ENCODE measurements around the gene SLC37A4.
"Not testable (repeated sequence)": the region's sequence is repeated elsewhere in the genome, so short reads cannot be mapped to it uniquely, and the experiment has no call there.

SLC37A4 gene

DNA sequence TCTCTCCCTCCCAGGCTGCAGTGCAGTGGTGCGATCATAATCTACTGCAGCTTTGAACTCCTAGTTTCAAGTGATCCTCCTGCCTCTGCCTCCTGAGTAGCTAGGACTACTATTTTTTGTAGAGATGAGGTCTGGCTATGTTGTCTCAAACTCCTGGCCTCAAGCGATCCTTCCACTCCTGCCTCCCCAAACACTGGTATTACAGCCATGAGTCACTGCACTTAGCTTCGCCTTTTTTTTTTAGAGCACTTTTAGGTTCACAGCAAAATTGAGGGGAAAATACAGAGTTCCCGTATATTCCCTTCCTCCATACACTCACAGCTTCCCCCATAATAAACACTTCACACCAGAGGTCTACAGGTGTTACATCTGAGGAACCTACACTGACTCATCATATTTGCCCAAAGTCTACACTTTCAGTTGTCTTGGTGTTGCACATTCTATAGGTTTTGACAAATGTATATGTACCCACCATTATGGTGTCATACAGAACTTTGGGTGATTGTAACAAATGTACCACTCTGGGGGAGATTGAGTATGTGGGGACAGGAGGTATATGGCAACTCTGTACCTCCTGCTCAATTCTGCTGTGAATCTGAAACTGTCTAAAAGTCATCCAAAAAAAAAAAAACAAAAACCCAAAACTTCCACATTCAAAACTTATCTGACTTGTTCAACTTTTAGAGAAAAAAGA, 11.3 kb upstream of the SLC37A4 start:
- DNase-seq (ENCODE audit: low read depth in 2 of 2): no peak

DNA sequence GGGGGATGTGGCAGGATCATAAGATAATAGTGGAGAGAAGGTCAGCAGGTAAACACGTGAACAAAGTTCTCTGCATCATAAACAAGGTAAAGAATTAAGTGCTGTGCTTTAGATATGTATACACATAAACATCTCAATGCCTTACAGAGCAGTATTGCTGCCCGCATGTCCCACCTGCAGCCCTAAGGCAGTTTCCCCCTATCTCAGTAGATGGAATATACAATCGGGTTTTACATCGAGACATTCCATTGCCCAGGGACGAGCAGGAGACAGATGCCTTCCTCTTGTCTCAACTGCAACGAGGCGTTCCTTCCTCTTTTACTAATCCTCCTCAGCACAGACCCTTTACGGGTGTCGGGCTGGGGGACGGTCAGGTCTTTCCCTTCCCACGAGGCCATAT, 8.8 kb upstream of the SLC37A4 start:
- not testable (repeated sequence) for DNase-seq (ENCODE audit: low read depth in 2 of 2)

GRCh38 chr11:119038884-119039283, 8.2 kb upstream of the SLC37A4 start:
- no peak for DNase-seq (ENCODE audit: low read depth in 2 of 2)

- DNase-seq (ENCODE audit: low read depth in 2 of 2): no peak
Measured at GRCh38 chr11:119034813-119035212, 4.1 kb upstream of the SLC37A4 start.

DNA sequence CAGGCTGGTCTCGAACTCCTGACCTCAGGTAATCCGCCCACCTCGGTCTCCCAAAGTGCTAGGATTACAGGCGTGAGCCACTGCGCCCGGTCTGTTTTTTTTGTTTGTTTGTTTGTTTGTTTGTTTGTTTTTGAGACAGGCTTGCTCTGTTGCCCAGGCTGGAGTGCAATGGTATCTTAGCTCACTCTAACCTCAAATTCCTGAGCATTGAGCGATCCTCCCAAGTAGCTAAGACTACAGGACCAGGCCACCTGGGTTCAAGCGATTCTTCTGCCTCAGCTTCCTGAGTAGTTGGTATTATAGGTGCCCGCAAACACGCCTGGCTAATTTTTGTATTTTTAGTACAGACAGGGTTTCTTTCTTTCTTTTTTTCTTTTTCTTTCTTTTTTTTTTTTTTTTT, 2.7 kb upstream of the SLC37A4 start:
- not testable (repeated sequence) for DNase-seq (ENCODE audit: low read depth in 2 of 2)

DNA sequence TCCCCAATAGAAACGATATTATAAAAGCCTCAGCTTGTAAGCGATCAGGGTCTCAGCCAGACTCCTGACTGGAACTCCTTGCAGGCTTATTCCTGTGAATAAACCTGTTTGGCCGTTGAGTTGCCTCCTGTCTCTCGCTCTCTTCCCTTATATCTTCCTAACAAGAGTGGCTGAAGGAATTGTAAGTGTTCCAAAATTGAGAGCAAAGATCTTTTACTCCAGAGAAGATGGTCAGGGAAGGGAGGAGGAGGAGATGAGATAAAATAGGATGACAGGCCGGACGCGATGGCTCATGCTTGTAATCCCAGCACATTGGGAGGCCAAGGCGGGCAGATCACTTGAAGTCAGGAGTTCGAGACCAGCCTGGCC, 1.2 kb upstream of the SLC37A4 start:
- DNase-seq (ENCODE audit: low read depth in 2 of 2): no peak

DNA sequence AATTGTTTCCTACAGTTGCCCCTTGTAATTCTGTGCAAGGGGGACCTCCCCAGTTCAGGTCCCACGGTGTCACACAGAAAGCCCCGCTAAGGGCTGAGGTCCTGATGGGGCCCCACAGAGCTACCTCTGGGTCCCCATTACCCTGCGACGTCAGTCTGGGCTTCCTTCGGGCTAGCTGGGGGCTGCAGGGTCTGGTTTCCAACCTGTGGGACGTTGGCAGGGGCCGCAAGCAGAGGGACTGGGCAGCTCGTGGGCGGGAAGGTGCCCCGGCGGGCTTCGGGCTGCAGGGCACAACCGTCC, 698 bp downstream of the SLC37A4 start:
- no peak for DNase-seq (ENCODE audit: low read depth in 2 of 2)

GRCh38 chr11:119029340-119030028, 1.2 kb downstream of the SLC37A4 start:
- DNase-seq (ENCODE audit: low read depth in 2 of 2): peak; percentile 12 to 39

- DNase-seq (ENCODE audit: low read depth in 2 of 2): no peak
Measured at GRCh38 chr11:119029069-119029339, 1.7 kb downstream of the SLC37A4 start.

GRCh38 chr11:119028346-119029068, 2.2 kb downstream of the SLC37A4 start:
- DNase-seq (ENCODE audit: low read depth in 2 of 2): no peak

- no peak for DNase-seq (ENCODE audit: low read depth in 2 of 2)
Measured at GRCh38 chr11:119027561-119028345, 2.9 kb downstream of the SLC37A4 start.

DNA sequence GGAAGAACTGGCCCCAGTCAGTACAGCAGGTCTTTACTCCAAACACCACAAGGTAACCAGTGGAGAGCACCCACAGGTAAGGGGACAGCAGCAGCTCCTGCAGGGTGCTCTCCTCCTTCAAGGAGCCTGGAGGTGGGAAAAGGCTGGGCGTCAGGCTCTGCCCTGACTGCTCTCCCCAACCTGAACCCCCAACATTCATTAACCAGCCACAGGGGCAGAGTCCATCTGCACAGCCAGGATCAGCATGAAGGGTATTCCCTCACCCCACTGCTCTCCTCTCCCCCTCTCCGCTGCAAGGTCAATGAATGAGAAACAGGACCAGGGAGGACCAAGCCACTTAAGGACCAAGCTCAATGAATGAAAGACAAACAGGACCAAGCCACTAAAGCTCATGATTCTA, 3.7 kb downstream of the SLC37A4 start:
- DNase-seq (ENCODE audit: low read depth in 2 of 2): no peak

DNA sequence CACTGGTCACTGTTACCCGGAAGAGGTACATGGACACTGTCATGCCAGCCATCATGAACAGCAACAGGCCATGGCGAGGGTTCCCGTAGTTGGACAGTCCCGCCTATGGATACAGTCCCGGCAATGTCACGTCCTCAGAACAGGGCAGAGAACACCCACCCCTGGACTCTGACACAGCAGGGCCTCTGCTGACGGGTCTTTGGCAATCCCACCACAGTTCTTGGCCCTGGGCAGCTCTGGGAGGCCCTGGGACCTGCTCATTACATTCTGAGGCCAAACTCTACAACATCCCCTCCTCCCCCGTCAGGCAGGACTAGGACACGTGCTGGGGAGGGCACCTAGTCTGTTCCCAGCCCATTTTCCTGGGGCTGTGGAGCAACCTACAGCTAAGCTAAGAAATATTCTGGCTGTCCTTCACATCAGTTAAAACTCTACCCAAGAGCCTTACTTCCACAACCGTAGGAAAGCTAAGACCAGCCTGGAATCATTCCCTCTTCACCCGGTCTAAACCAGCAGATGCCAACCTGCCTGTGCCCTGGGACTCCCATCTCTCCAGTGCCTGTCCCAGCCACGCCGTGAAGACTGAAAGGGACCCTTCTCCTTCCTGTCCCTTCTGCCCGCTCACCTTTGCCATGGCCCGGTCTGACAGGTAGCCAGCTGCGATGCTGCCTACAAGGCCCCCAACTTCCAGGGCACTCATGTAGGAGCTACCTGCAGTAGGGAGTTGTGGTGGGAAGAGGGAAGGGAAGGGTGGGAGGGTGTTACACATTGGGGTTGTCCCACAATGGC, 4.5 kb downstream of the SLC37A4 start:
- DNase-seq (ENCODE audit: low read depth in 2 of 2): no peak

DNA sequence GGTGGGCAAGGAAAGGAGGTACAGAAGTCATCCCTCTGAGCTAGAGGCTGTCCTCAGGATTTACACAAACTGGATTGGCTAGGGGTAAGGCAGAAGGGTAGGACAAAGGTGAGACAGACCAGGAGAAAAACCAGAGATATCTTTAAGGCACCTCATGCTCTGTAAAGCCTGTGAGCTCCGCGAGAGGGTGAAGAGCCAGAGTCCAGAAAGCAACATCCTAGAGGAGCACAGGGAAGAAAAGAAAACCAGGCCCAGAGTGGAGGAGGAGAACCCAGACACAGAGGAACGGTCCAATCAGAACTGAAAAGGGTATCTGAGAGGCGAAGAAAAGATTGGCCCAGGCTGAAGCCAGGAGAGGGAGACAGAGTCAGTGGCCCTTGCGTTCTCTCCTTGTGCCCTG, 5.1 kb downstream of the SLC37A4 start:
- no peak for DNase-seq (ENCODE audit: low read depth in 2 of 2)

DNA sequence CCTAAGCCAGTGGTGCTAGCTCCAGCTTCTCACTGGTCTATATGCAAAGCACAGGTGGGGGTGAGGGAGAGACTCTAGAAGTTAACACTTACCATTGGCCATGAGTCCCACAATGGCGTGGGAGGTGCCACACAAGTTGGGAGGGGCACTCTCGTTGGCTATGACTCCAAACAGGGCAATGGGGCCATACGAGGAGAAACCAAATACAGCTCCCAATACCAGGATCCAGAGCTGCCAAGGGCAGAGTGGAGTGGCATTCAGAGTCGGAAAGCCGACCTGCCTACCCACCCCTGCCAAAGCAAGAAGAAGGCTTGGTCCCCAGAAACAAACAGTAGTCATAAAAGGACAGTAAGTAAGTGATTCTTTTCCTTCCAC, 5.6 kb downstream of the SLC37A4 start:
- no peak for DNase-seq (ENCODE audit: low read depth in 2 of 2)

- DNase-seq (ENCODE audit: low read depth in 2 of 2): no peak
Measured at GRCh38 chr11:119024430-119025098, 6.1 kb downstream of the SLC37A4 start.

GRCh38 chr11:119023741-119024140, 6.9 kb downstream of the SLC37A4 start:
- no peak for DNase-seq (ENCODE audit: low read depth in 2 of 2)

DNA sequence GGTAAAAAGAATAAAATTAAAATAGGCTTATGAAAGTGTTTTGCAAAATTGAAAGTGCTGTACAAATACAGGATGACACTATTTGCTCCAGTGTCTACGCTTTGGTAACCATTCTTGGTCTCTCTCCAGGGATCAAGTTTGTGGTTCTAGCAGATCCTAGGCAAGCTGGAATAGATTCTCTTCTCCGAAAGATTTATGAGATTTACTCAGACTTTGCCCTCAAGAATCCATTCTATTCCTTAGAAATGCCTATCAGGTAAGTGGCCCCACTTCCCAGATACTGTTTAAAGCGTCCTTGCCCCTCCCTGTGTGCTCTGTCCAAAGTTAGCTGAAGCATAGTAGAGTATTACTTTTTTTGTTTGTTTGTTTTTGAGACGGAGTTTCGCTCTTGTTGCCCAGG, 9.0 kb downstream of the SLC37A4 start:
- DNase-seq (ENCODE audit: low read depth in 2 of 2): no peak

GRCh38 chr11:119019996-119020395, 10.7 kb downstream of the SLC37A4 start:
- no peak for DNase-seq (ENCODE audit: low read depth in 2 of 2)

DNA sequence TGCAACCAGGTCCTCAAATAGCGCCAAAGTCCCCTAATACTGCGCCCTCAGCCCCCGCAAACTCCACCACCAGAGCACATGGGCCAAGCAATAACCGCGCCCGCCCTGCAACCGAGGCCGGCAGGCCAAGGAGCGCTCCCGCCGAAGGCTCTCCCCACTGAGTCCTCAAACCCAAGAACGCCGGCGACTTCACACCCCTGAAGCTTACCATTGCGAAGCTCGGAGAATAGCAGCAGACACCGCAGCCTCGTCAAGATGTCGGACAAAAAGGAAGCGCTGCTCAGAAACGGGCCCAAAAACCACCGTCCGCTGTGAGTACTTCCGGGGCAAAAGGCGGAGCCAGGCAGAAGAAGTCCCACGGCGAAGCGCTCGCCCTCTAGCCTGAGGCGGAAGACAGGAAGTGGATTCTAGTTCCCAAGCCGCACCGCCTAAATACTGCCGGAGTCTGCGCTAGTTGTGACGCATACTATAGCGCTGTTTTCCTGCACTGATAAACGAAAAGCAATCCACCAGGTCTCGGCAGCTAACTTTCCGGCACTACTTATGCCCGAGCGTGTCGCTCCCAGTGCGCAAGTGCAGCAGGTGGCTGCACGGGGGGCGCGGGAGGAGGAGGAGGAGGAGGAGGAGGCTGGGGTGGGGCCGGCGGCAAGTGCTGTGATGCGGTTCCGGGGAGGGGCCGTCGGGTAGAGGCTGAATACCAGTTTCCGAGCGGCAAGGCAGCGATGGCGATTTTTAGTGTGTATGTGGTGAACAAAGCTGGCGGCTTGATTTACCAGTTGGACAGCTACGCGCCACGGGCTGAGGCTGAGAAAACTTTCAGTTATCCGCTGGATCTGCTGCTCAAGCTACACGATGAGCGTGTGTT, 12.4 kb downstream of the SLC37A4 start, which contains the start of the genes RPS25 and TRAPPC4:
Gene RPS25, minus strand, starts transcription at position 270 of the 865 bp plus-strand sequence. Its CDS starts 59 bp downstream, at position 211.
Gene TRAPPC4, plus strand, starts transcription at position 693 of the 865 bp plus-strand sequence. Its CDS starts 30 bp downstream, at position 723.
- peak; percentile 91 for DNase-seq (ENCODE audit: low read depth in 2 of 2)

Data from stimulated activated CD4-positive, alpha-beta T cell treated with anti-CD3 and anti-CD28 coated beads, Interleukin-12 subunit alpha, Interleukin-12 subunit beta, amount 100 ng/mL, for 24 hours (primary cell).